HepG2 (cell line): ENCODE measurements around the gene PACS1. TPM values are rescaled to one million over a fixed set of nuclear protein-coding genes. Genes with fewer than 3 reads are reported as not detected.

Experiments
- ATAC-seq: fragments of 200-7000 bp; cut with Tn5 transposase; 3 replicates; pipeline ENCODE4 v1.9.1; 2020; ENCODE audit warnings: mild to moderate bottlenecking, moderate library complexity
- BruUV-seq: library from RNA; stranded (reverse); fragments of 400-500 nt; replicated peaks from 2 replicates; lab custom pipeline; 2021; lab: Mats Ljungman, UMichigan
- CTCF ChIA-PET: fragments of 300-600 bp; formaldehyde crosslinking; extraction: SDS; loops from one replicate; lab custom pipeline; 2021; ENCODE audit warnings: low total read pairs, inconsistent platforms, low intra/inter-chr PET ratio; lab: Yijun Ruan, JAX
- POLR2A ChIA-PET: fragments of 350-600 bp; sonication (Branson Sonifier 250); formaldehyde crosslinking; loops from one replicate; lab custom pipeline; 2020; ENCODE audit warnings: antibody characterized with exemption, inconsistent platforms; lab: Yijun Ruan, JAX
- DNase-seq: peaks from one replicate; pipeline ENCODE4 v3.0.0-alpha.2; 2015; ENCODE audit warnings: low spot score
- FAIRE-seq: peaks from 3 replicates; lab custom pipeline; 2011; peaks lifted over from hg19 to GRCh38; lab: Jason Lieb, UNC
- H2AFZ ChIP-seq: one replicate; pipeline ENCODE4 v1.6.1; 2011; ENCODE audit warnings: low read length, inconsistent platforms
- H3K27ac ChIP-seq: fragments of 300-600 bp; 3 replicates; pipeline ENCODE4 v1.8.0; 2011; ENCODE audit warnings: mixed run types, mild to moderate bottlenecking, mixed read lengths, low read length, inconsistent platforms; ENCODE audit not compliant: insufficient read depth; ENCODE audit errors: extremely low read length
- H3K27me3 ChIP-seq, 2 experiments: fragments of 200-600 bp in 1 of 2; 2 replicates in 1 of 2; 3 replicates in 1 of 2; pipeline versions ENCODE4 v1.6.0 to v1.8.0; 2011; ENCODE audit warnings: low read length in 2 of 2, mild to moderate bottlenecking in 2 of 2, moderate library complexity in 2 of 2, inconsistent platforms in 1 of 2; ENCODE audit not compliant: insufficient read depth in 2 of 2, control insufficient read depth in 1 of 2
- H3K36me3 ChIP-seq, 2 experiments: fragments of 200-600 bp in 1 of 2; replicated peaks in 1 of 2; 2 replicates in 1 of 2; 3 replicates in 1 of 2; pipeline versions ENCODE4 v1.5.1 to v1.8.0; 2011; ENCODE audit warnings: low read length in 2 of 2, inconsistent platforms in 1 of 2; ENCODE audit not compliant: insufficient read depth in 2 of 2, control insufficient read depth in 1 of 2
- H3K4me1 ChIP-seq: 2 replicates; pipeline ENCODE4 v1.5.1; 2012; ENCODE audit warnings: low read length, inconsistent platforms; ENCODE audit not compliant: insufficient read depth
- H3K4me2 ChIP-seq: 2 replicates; pipeline ENCODE4 v1.6.0; 2011; ENCODE audit warnings: low read depth, low read length, inconsistent platforms
- H3K4me3 ChIP-seq, 3 experiments: fragments of 200-600 bp in 1 of 3; sonication (generic), shearing (Covaris generic) in 1 of 3; replicated peaks in 1 of 3; 2 replicates each; pipeline ENCODE4 v1.5.1; 2011 to 2016; ENCODE audit warnings: low read length in 3 of 3, inconsistent platforms in 2 of 3, low read depth in 2 of 3, mild to moderate bottlenecking in 2 of 3, control low read depth in 1 of 3, mixed read lengths in 1 of 3; ENCODE audit not compliant: insufficient read depth in 1 of 3
- H3K79me2 ChIP-seq: one replicate; pipeline ENCODE4 v1.6.1; 2011; ENCODE audit warnings: low read length, inconsistent platforms; ENCODE audit not compliant: insufficient read depth
- H3K9ac ChIP-seq: 2 replicates; pipeline ENCODE4 v1.6.0; 2011; ENCODE audit warnings: mild to moderate bottlenecking, low read depth, low read length, inconsistent platforms; ENCODE audit not compliant: insufficient read depth
- H3K9me3 ChIP-seq: 2 replicates; pipeline ENCODE4 v1.5.1; 2012; ENCODE audit warnings: mild to moderate bottlenecking, low read length
- H4K20me1 ChIP-seq: 2 replicates; pipeline ENCODE4 v1.6.0; 2011; ENCODE audit warnings: inconsistent platforms, mild to moderate bottlenecking, low read length, moderate library complexity; ENCODE audit not compliant: insufficient read depth
- KDM2A ChIP-seq: sonication (generic); formaldehyde crosslinking; IDR thresholded peaks from 2 replicates; pipeline ENCODE4 v1.4.0; 2020; ENCODE audit warnings: low read depth, missing genetic modification reagents, borderline replicate concordance
- ONECUT2 ChIP-seq: sonication (generic); formaldehyde crosslinking; IDR thresholded peaks from 2 replicates; pipeline ENCODE4 v1.4.0; 2020; ENCODE audit warnings: missing genetic modification reagents
- PRDM4 ChIP-seq: sonication (generic); formaldehyde crosslinking; IDR thresholded peaks from 2 replicates; pipeline ENCODE4 v1.9.0; 2021; ENCODE audit warnings: missing genetic modification reagents, borderline replicate concordance
- RFXANK ChIP-seq: IDR thresholded peaks from 2 replicates; pipeline ENCODE4 v1.6.1; 2016
- THAP7 ChIP-seq: sonication (generic); formaldehyde crosslinking; IDR thresholded peaks from 2 replicates; pipeline ENCODE4 v1.8.1; 2023; ENCODE audit warnings: mild to moderate bottlenecking, missing genetic modification reagents
- ZIK1 ChIP-seq: sonication (generic); formaldehyde crosslinking; IDR thresholded peaks from 2 replicates; pipeline ENCODE4 v1.5.0; 2020; ENCODE audit warnings: mild to moderate bottlenecking, low read depth, missing genetic modification reagents, borderline replicate concordance
- ZMAT5 ChIP-seq: sonication (generic); formaldehyde crosslinking; IDR thresholded peaks from 2 replicates; pipeline ENCODE4 v1.5.0; 2020; ENCODE audit warnings: mild to moderate bottlenecking, low read depth, missing genetic modification reagents, borderline replicate concordance
- ZNF276 ChIP-seq: sonication (generic); formaldehyde crosslinking; IDR thresholded peaks from 2 replicates; pipeline ENCODE4 v1.4.0; 2020; ENCODE audit warnings: mild to moderate bottlenecking, low read depth, missing genetic modification reagents
- ZNF644 ChIP-seq: IDR thresholded peaks from 2 replicates; pipeline ENCODE4 v1.6.1; 2016; ENCODE audit warnings: low read depth
- ZNF672 ChIP-seq: sonication (generic); formaldehyde crosslinking; IDR thresholded peaks from 2 replicates; pipeline ENCODE4 v1.8.1; 2022; ENCODE audit warnings: missing genetic modification reagents
- WGBS: methylation state at CpG from one replicate; pipeline ENCODE4 v1.1.6; 2017; ENCODE audit warnings: low lambda C conversion rate; 5-methylcytosine and 5-hydroxymethylcytosine counted together
- in situ Hi-C: cut with HindIII; loops from 2 replicates; pipeline ENCODE4 v1.10.0; 2017; ENCODE audit warnings: low pct_unique_long_range_greater_than_20kb; ENCODE audit not compliant: extremely low pct_ligation_motif_present
- intact Hi-C: fragments of 100-400 bp; cut with micrococcal nuclease; formaldehyde crosslinking; loops from one replicate; pipeline ENCODE4 v1.10.0; 2022; ENCODE audit not compliant: unreplicated experiment
- polyA plus RNA-seq, 8 experiments: library from polyadenylated mRNA; depleted of rRNA in 3 of 8; stranded (reverse) in 7 of 8; unstranded in 1 of 8; fragments of >200 nt; fragmentation: Illumina TruSeq in 4 of 8; extraction: Trizol in 4 of 8; gene quantifications; 2 replicates each; pipeline versions ENCODE4 v1.2.1 to v1.2.3, GENCODE V29; 2011 to 2016; ENCODE audit warnings: low read depth in 4 of 8, missing spikeins in 1 of 8, mixed read lengths in 1 of 8; ENCODE audit not compliant: insufficient read depth in 1 of 8
- total RNA-seq, 5 experiments: library from RNA; depleted of rRNA; stranded (reverse); fragments of >200 nt; fragmentation: Illumina TruSeq; extraction: Trizol; gene quantifications; 2 replicates each; pipeline ENCODE4 v1.2.3, GENCODE V29; 2016; ENCODE audit warnings: low read depth in 1 of 5

Gene PACS1
- total and polyA plus RNA-seq, 2 of the 13 experiments (the other 11 are each of a cell fraction or from before 2014, with no cell fraction given) = 7.6 to 8.6 TPM

GRCh38 chr11:66265531-66266377, 195.7 kb downstream of the PACS1 start:
- intact Hi-C loops = no loop called here
- POLR2A ChIA-PET = no interaction called here
- no peak for TF ChIP-seq ZNF276

GRCh38 chr11:66266378-66267038, 196.4 kb downstream of the PACS1 start:
- Histone ChIP-seq H3K27me3 (no peaks in the 10 kb centered on the region; a peak in 1 of 5 replicates), H3K9ac (no peak overlapping the region), H3K4me3 (no peak overlapping the region), H3K4me1 (peaks cover 13% of the 10 kb centered on the region), H3K4me2 (no peak overlapping the region), H2AFZ (no peak overlapping the region), H3K79me2 (peaks cover 24% of the 10 kb centered on the region), H3K36me3 (peaks cover 4 to 10% of the 10 kb centered on the region in 2 experiments; a peak in 3 of 5 replicates), H4K20me1 (peaks cover 10% of the 10 kb centered on the region), H3K27ac (no peak overlapping the region), H3K9me3 (no peaks in the 10 kb centered on the region)
- in situ Hi-C loops (no loop called here), intact Hi-C loops (no loop called here)
- ChIA-PET CTCF (no interaction called here), POLR2A (interaction anchor here (1.7 to 4.0 kb wide), 2 partner anchors 22 to 51 kb away, joined by 8 to 31 read pairs; partner anchors contain the start of gene YIF1A)
- no peak for ATAC-seq
- DNase-seq = no peak
- FAIRE-seq = no peak
- BruUV-seq = no TSS peak
- over 99% methylated on average over 8 of the region's 20 CpGs for WGBS
- TF ChIP-seq PRDM4 (CRISPR knock-in tag) = no peak
- no peak for TF ChIP-seq RFXANK
- TF ChIP-seq ONECUT2 (CRISPR knock-in tag) = no peak
- TF ChIP-seq ZNF644 = no peak
- TF ChIP-seq ZIK1 (CRISPR knock-in tag) = no peak
- TF ChIP-seq ZNF672 (CRISPR knock-in tag) = no peak
- TF ChIP-seq KDM2A = no peak
- TF ChIP-seq ZMAT5 (CRISPR knock-in tag) = no peak
- TF ChIP-seq THAP7 (CRISPR knock-in tag) = no peak

More at GRCh38 chr11:66265531-66266377, 195.7 kb downstream of the PACS1 start:
- BruUV-seq = no TSS peak
- WGBS = 94% methylated on average over 4 of the region's 26 CpGs
- in situ Hi-C loops = no loop called here
- Histone ChIP-seq H3K36me3 (peaks cover 3 to 9% of the 10 kb centered on the region in 2 experiments; a peak in 2 of 5 replicates), H3K79me2 (peaks cover 20% of the 10 kb centered on the region), H3K4me1 (peaks cover 13% of the 10 kb centered on the region), H3K4me2 (no peak overlapping the region), H3K9me3 (no peaks in the 10 kb centered on the region), H4K20me1 (peaks cover 10% of the 10 kb centered on the region), H3K9ac (no peak overlapping the region), H2AFZ (no peak overlapping the region), H3K4me3 (no peak overlapping the region), H3K27ac (no peak overlapping the region), H3K27me3 (no peaks in the 10 kb centered on the region; a peak in 1 of 5 replicates)
- CTCF ChIA-PET = no interaction called here
- no peak for DNase-seq
- no peak for FAIRE-seq
- ATAC-seq = no peak
